HG03060 (cell line): ENCODE data around the gene FCN2.

Experiments used
- ATAC-seq: cut with Tn5 transposase; IDR thresholded peaks from one replicate; pipeline ENCODE4 v1.9.1; 2021; ENCODE audit warnings: low read depth, moderate number of reproducible peaks; ENCODE audit not compliant: unreplicated experiment

FCN2 gene

DNA sequence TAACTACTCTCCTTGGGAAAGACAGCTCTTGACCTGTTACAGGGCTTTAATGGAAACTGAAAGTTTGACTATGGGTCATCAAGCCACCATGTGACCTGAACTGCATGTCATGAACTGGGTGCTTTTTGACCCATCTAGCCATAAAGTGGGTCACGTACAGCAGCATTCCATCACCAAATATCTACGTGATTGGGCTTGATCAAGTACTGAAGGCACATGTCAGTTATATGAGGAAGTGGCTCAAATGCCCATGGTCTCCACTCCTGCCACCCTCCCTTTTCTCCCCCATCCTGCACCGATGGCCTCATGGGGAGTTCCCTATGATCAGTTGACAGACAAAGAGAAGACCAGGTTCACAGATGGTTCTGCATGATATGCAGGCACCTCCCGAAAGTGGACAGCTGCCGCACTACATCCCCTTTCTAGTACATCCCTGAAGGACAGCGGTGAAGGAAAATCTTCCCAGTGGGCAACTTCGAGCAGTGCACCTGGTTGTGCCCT lies 44.5 kb downstream of the FCN2 start:
- ATAC-seq, result no peak

DNA sequence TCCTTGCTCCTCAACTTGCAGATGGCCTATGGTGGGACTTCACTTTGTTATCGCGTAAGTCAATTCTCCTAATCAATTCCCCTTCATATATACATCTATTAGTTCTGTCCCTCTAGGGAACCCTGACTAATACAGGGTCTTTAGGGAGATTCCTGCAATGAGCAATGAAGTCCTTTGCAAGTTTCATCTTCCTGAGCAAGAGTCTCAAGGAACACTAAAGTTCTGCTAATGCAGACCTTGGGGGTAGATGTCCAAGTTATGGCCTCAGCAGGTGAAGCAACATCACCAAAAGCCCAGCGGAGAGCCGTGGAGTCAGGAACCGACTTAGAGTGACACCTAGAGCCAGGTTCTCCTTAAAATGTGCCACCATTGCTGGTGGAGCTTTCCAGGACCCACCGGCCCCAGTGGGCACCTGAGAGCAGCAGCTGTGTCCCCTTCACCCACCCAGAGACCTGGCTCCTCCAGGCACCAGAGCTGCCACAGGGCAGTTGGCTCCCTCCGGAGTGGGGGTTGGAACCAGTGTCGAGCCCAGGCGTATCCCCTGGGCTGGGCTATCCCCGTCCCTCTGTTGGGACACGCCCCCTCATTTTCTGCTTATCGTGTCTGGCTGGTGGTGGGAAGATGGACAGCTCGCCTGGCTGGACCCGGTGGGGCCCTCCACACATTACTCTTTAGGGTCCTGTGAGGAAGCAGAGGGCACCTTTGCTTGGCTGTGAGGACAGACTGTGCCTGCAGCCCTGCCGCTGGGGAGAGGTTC lies 48.0 kb downstream of the FCN2 start:
- no peak for ATAC-seq

DNA sequence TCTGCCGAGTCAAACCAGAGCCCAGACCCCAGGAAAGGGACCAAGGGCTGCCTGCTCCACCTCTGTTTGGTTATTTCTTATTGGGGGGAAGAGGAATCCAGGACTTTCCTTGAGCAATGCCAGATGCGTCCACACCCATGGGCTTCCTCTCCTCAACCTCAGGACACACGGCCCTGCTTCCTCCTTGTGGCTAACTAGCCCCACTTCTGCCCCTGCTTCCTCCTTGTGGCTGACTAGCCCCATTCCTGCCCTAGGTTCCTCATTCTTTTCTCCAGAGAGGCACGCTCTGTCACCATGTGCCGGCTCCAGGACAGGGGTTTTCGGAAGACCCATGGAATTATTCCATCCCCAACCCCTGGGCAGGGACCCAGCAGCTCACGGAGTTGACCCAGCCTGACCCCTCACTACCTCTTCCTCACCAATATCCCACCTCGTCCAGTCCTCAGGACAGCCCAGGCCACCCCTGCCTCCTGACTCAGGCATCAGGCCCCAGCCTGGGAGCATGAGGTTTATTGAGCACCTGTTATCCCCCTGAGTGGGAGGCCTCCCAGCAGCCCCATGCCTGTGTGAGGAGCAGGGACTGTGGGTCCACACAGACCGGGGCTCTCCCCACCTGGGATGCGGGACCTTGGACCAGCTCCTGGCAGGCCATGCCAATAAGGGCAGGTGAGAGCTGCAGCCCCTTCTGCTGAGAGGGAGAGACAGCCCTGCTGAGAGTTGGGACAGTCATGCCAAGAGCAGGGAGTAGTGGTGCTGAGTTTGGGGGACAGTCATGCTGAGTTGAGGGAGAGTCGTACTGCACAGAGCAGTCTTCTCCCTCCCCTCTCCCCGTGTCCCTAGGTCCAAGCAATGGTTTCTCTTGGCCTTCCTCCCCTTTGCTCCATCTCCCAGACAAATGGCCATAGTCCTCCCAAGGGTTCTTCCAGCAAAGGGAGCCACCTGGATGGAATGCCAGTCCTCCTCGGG lies 48.9 kb downstream of the FCN2 start:
- ATAC-seq, result no peak

DNA sequence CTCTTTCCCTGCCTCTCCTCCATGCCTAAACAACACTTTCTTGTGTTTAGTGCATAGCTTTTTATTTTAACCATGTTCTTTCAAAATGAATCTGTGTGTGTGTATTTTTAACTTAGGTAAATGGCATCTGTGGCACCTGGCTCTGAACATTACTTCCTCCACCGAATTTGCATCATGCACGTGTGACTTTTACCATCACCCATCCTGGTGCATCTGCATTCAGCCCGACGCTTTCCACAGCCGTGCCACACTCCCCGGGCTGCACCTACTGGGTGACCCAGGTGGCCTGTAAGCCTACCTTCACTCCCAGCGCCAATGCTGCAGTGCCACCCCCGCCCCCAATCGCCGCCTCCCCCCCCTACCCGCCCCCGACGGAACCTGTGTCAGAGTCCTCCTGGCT lies 49.8 kb downstream of the FCN2 start:
- no peak for ATAC-seq

DNA sequence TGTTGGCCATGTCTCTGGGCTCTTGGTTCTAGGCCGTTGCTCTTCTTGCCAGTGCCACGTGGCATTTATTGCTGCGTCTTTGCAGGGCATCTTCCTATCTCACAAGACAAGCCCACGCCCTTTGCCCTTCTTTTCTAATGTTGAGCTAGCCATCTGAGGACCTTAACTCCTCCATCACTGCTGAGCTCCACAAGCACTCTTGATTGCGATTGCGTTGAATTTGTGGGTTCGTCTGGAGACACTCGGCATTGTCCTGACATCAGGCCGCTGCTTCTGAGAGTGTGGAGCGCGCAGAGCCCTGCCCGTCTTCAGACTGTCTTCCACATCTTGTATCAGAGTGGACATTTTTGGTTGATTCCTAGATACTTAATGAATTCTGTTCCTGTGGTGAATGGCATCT lies 51.6 kb downstream of the FCN2 start:
- no peak for ATAC-seq

DNA sequence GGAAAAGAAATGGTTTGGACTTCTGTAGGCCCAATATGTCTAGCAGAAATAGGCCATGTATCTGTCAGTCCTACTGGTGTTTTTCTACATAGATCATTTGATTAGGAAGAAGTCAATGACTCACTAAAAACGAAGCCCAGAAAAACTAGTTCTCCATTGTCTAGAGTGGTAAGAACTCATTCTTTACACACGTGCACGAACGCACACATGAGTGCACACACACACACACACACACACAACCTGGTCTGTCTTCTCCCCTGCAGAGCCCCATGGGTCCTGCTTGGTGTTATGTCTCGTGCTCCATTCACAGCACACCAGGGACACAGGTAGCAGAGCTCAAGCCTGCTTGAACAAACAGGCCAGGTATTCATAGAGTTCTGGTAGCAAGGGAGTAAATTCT lies 52.0 kb downstream of the FCN2 start:
- ATAC-seq, result no peak

DNA sequence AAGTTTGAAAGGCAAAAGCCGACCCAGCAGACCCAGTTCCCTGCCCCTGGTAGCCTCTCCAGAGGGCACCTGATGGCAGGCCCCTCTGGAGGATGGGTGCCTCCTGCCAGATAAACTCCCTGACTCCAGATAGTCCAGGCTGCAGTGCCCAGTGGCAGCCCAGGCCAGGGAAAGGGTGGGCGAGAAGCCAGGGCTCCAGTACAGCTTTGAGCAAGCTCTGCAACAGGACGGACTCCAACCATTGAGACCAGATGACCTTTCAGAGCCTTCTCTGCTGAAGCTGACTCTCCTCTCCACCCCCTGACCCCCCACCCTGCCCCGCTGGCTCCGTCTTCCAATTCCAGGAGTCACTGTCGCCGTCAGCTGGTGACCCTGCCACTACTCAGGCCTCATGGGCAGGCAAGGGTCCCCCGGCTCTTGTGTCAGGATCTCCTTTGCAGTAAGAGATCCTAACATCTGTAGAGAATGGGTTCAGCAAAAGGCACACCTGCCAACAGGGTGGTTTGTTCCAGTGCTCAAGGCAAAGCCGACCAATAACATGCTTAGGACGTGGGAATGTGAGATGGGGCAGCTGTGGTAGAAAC lies 52.6 kb downstream of the FCN2 start:
- no peak for ATAC-seq

DNA sequence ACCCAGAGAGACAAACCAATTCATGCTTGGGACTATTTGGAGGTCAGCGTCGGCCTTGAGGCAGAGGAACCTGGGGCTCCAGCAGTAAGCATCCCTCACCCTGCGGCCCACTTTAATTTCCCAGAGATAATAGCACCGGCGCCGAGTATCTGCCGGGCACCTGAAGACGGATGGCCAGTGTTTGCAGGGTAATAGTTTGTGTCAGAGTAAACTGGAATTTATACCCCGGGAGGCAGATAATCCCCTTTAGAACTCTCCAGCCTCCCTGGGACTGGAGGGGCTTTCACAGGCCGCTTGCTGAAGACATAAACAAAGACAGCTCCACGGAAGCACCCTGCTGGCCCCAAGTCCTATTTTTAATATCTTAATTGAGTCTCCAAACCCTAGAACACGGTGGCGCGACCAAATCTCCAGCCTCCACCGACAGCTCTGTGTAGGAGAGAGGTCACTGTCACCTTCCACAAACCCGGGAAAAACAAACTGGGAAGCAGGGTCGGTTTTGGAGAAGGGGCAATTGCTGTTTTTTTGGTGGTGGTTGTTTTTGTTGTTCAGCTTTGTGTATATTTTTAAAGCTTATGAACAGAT lies 54.5 kb downstream of the FCN2 start:
- ATAC-seq, result no peak

DNA sequence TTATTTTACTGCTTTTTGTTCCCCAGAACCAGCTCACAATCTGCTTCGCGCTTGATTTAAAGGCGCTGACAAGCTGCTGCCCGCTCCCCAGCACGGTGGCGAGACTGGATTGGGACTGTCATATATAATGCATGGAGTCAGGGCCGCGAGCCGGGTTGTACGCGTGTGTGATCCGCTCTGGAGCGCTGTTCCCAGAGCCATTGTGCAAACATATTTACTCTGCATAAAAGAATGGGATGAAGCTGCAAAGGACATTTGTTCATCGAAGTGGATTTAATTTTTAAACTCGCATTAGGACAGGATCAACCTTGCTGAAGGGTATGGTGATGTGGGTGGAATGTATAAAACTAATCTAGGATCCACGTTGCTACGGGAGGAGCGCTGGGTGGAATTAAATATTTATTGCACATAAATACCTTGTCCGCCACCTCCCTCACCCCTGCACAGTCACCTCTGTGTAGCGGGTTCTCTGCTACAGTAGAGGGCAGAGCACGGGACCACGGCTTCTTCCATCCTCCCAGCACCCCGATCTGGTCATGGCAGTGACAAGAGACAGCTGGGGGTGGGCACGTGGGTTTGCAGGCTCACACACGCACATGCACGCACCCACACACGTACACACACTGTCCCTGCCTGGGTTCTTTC lies 55.2 kb downstream of the FCN2 start:
- no peak for ATAC-seq

DNA sequence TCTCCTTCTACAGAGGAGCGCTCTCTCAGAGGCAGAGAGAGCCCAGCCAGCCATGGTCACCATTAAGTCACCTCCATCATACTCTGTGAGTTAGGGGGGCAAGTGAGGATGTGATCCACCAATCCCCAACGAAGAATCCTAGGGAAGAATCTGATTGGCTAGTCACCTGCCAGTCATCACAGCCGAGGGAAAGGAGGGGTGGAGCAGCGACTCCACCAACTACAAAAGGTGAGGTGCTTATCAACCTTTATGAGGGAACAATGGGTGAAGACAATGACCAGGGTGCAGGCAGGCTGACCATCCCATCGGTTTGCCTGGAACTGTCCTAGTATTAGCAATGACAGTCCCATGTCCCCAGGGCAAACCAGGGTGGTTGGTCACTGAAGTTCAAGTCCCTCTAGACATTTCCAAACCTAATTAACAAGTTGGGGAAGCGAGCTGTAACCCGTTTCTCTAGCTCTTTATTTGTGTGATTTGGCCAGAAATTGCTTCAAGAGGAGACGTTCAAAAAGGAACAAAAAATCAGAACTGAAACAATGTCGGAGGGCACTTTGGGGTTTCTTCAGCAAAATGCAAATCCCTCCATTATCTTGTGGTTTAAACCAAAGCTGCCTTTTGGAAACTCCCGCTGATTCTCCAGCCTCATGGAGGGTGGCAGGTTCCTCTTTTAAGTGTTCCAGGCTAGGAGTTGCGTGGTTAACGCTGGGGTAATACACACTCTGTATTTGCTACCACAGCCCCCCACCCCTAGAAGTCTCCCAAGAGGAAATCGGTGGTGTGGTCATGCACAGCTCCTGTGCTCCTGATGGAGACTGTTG lies 55.9 kb downstream of the FCN2 start:
- ATAC-seq, result no peak
